ENCODE measurements around the gene TRIM52.
"Not testable (repeated sequence)": the region's sequence is repeated elsewhere in the genome, so short reads cannot be mapped to it uniquely, and the experiment has no call there.

Gene TRIM52

DNA sequence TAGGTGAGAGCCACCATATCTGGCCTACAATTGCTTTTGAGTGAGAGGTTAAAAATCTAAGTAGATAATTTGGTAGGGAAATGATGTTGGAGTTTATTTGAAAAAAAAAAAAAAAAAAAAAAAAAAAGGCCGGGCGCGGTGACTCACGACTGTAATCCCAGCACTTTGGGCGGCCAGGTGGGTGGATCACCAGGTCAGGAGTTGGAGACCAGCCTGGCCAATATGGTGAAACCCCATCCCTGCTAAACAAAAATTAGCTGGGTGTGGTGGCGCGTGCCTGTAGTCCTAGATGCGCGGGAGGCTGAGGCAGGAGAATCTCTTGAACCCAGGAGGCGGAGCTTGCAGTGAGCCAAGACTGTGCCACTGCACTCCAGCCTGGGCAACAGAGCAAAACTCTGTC is 46.7 kb downstream of the TRIM52 start:
- DNase-seq (ENCODE audit: low read depth): not testable (repeated sequence)

GRCh38 chr5:181212934-181213333 is 48.0 kb downstream of the TRIM52 start:
- DNase-seq (ENCODE audit: low read depth): no peak

- DNase-seq (ENCODE audit: low read depth): no peak
Measured at GRCh38 chr5:181212080-181212479, 48.9 kb downstream of the TRIM52 start.

GRCh38 chr5:181211208-181211607 is 49.7 kb downstream of the TRIM52 start:
- no peak for DNase-seq (ENCODE audit: low read depth)

DNA sequence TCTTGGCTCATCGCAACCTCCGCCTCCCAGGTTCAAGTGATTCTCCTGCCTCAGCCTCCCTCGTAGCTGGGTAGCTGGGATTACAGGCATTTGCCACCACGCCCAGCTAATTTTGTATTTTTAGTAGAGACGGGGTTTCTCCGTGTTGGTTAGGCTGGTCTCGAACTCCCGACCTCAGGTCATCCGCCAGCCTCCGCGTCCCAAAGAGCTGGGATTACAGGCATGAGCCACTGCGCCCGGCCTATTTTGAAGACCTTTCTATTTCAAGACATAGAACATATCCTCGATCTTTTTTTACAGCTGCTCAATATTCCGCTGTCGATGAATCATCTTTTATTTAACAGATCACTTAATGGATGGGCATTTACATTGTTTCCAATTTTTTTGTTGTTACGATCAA is 50.2 kb downstream of the TRIM52 start:
- DNase-seq (ENCODE audit: low read depth): not testable (repeated sequence)

GRCh38 chr5:181210148-181210547 is 50.8 kb downstream of the TRIM52 start:
- not testable (repeated sequence) for DNase-seq (ENCODE audit: low read depth)

GRCh38 chr5:181209006-181209405 is 51.9 kb downstream of the TRIM52 start:
- DNase-seq (ENCODE audit: low read depth): not testable (repeated sequence)

DNA sequence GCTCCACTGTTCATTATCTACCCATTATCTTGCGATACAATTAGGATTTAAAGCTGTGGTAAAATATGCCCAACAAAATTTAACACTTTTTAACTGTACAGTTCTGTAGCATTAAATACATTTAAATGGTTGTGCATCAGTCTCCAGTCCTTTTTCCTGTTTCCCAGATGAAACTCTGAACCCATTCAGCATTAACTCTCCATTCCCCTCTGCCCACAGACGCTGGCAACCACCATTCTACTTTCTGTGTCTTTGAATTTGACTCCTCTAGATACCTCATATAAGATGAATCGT is 53.0 kb downstream of the TRIM52 start:
- DNase-seq (ENCODE audit: low read depth): no peak

GRCh38 chr5:181207214-181207959 is 53.6 kb downstream of the TRIM52 start:
- peak; percentile 83 for DNase-seq (ENCODE audit: low read depth)

DNA sequence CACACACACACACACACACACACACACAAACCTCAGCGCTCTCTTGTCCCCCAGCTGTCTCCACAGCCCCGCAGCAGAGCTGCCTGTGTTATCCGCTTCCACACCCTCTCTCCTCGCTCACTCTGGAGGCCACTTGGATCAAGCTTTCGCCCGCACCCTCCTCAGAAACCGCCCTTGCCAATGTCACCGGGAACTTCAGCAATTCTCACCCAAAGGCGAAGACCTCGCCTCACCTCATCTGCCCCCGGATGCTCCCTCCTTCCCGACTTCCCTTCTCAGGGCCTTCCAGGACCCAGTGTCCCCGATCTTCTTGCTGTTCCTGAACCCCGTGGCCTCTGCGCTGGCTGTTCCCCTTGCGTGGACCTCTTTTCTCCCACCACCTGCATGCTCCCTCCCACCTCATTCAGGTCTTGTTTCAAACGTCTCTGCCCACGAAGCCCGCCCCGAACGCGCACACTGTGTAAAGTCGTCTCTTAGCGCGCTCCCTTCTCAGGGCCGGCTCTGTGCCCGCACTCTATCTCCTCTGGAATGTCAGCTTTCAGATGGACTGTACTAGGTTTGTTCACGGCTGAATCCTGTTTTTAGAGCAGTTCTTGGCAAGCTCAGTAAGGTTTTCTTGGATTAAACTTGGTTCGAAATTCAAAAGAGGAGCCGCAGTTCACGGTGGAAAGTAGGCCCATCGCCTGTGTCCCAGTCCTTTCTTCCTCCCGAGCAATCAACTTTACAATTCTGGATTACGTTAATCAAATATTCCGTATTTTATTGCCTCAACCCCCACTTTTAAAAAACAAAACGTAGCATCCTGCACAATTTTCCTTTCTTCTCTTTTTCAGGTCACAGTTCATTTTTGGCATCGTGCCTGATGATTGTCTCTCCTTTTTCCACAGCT is 54.9 kb downstream of the TRIM52 start:
- no peak for DNase-seq (ENCODE audit: low read depth)
